Astrocyte of the spinal cord (primary cell): Measurements from ENCODE around the gene MARCHF10.

Experiments
- DNase-seq: peaks from one replicate; pipeline ENCODE4 v3.0.0; 2011; ENCODE audit warnings: low read depth, low spot score
- H3K4me3 ChIP-seq: 2 replicates; pipeline ENCODE4 v1.5.1; 2011; ENCODE audit warnings: low read depth, mild to moderate bottlenecking, low read length, moderate library complexity
- CTCF ChIP-seq: IDR thresholded peaks from 2 replicates; pipeline ENCODE4 v1.5.1; 2012; ENCODE audit warnings: low read depth, mild to moderate bottlenecking, low read length, inconsistent platforms
- in situ Hi-C: cut with HindIII; loops from 2 replicates; pipeline ENCODE4 v1.10.0; 2017; ENCODE audit warnings: low sequenced_read_pairs

MARCHF10 gene

GRCh38 chr17:62738281-62738680 lies 69.8 kb downstream of the MARCHF10 start:
- no peak for TF ChIP-seq CTCF
- H3K4me3 ChIP-seq, result no peak overlapping the region
- in situ Hi-C loops, result no loop called here
- no peak for DNase-seq

GRCh38 chr17:62737513-62737912 lies 70.6 kb downstream of the MARCHF10 start:
- no peak for DNase-seq
- no peak for TF ChIP-seq CTCF
- in situ Hi-C loops, result no loop called here
- no peak overlapping the region for H3K4me3 ChIP-seq

- no peak for DNase-seq
- in situ Hi-C loops, result no loop called here
- no peak overlapping the region for H3K4me3 ChIP-seq
- no peak for TF ChIP-seq CTCF
Measured at GRCh38 chr17:62735044-62735651, 73.0 kb downstream of the MARCHF10 start.

- in situ Hi-C loops, result no loop called here
- DNase-seq, result no peak
- no peak overlapping the region for H3K4me3 ChIP-seq
- TF ChIP-seq CTCF, result no peak
Measured at GRCh38 chr17:62732125-62732524, 76.0 kb downstream of the MARCHF10 start.

- H3K4me3 ChIP-seq, result no peak overlapping the region
- no peak for DNase-seq
- in situ Hi-C loops, result no loop called here
- TF ChIP-seq CTCF, result no peak
Measured at GRCh38 chr17:62727916-62728672, 80.0 kb downstream of the MARCHF10 start.

- in situ Hi-C loops, result no loop called here
Measured at GRCh38 chr17:62725791-62726249, 82.3 kb downstream of the MARCHF10 start.

More at GRCh38 chr17:62725791-62726249, 82.3 kb downstream of the MARCHF10 start:
- TF ChIP-seq CTCF, result no peak
- no peak for DNase-seq
- no peak overlapping the region for H3K4me3 ChIP-seq
